Keratinocyte (primary cell): Measurements from ENCODE around the gene EIF3D. TPM values are rescaled to one million over a fixed set of nuclear protein-coding genes. Genes with fewer than 3 reads are reported as not detected.

ENCODE experiments used
- DNase-seq: peaks from one replicate; pipeline ENCODE4 v3.0.0-alpha.2; 2011; ENCODE audit warnings: low read depth, missing footprints, low spot score
- FAIRE-seq: peaks from 2 replicates; lab custom pipeline; 2011; peaks lifted over from hg19 to GRCh38; lab: Jason Lieb, UNC
- H2AFZ ChIP-seq: 2 replicates; pipeline ENCODE4 v1.6.0; 2012; ENCODE audit warnings: low read length, control low read depth, inconsistent platforms; ENCODE audit not compliant: control insufficient read depth
- H3K27ac ChIP-seq: 2 replicates; pipeline ENCODE4 v1.5.1; 2011; ENCODE audit warnings: low read length; ENCODE audit not compliant: control insufficient read depth, insufficient read depth
- H3K27me3 ChIP-seq: 3 replicates; pipeline ENCODE4 v1.6.0; 2011; ENCODE audit warnings: low read length; ENCODE audit not compliant: control insufficient read depth, insufficient read depth; ENCODE audit errors: extremely low read depth
- H3K36me3 ChIP-seq, 2 experiments: 2 replicates in 1 of 2; 3 replicates in 1 of 2; pipeline ENCODE4 v1.5.1; 2011; ENCODE audit warnings: low read length in 2 of 2, mild to moderate bottlenecking in 1 of 2; ENCODE audit not compliant: control insufficient read depth in 2 of 2, insufficient read depth in 2 of 2; ENCODE audit errors: extremely low read depth in 1 of 2
- H3K4me1 ChIP-seq: 3 replicates; pipeline ENCODE4 v1.5.1; 2011; ENCODE audit warnings: low read length; ENCODE audit not compliant: control insufficient read depth, insufficient read depth; ENCODE audit errors: extremely low read depth
- H3K4me2 ChIP-seq: 3 replicates; pipeline ENCODE4 v1.6.0; 2011; ENCODE audit warnings: low read depth, low read length; ENCODE audit not compliant: control insufficient read depth, insufficient read depth; ENCODE audit errors: extremely low read depth
- H3K4me3 ChIP-seq, 3 experiments: fragments of 200-600 bp in 1 of 3; sonication (generic) in 1 of 3; 2 replicates in 2 of 3; 3 replicates in 1 of 3; pipeline ENCODE4 v1.5.1; 2011 to 2016; ENCODE audit warnings: low read length in 3 of 3, mild to moderate bottlenecking in 3 of 3, control low read depth in 2 of 3, inconsistent platforms in 1 of 3, low read depth in 1 of 3, mixed read lengths in 1 of 3, mixed run types in 1 of 3, moderate library complexity in 1 of 3; ENCODE audit not compliant: control insufficient read depth in 2 of 3, insufficient read depth in 2 of 3; ENCODE audit errors: extremely low read depth in 1 of 3
- H3K79me2 ChIP-seq: 2 replicates; pipeline ENCODE4 v1.6.0; 2012; ENCODE audit warnings: low read length; ENCODE audit not compliant: control insufficient read depth, insufficient read depth
- H3K9ac ChIP-seq: 3 replicates; pipeline ENCODE4 v1.6.0; 2011; ENCODE audit warnings: low read length; ENCODE audit not compliant: control insufficient read depth, insufficient read depth; ENCODE audit errors: extremely low read depth
- H3K9me1 ChIP-seq: 3 replicates; pipeline ENCODE4 v1.6.0; 2011; ENCODE audit warnings: low read length; ENCODE audit not compliant: control insufficient read depth, insufficient read depth; ENCODE audit errors: extremely low read depth
- H3K9me3 ChIP-seq: 2 replicates; pipeline ENCODE4 v1.5.1; 2012; ENCODE audit warnings: low read depth, low read length; ENCODE audit not compliant: control insufficient read depth
- H4K20me1 ChIP-seq: 3 replicates; pipeline ENCODE4 v1.6.0; 2011; ENCODE audit warnings: low read length; ENCODE audit not compliant: control insufficient read depth, insufficient read depth; ENCODE audit errors: extremely low read depth
- EZH2 ChIP-seq: IDR thresholded peaks from one replicate; pipeline ENCODE4 v1.6.1; 2012; ENCODE audit warnings: inconsistent platforms, mild to moderate bottlenecking, low read length, moderate library complexity
- dilution Hi-C: fragments of 300-500 bp; cut with MboI; formaldehyde crosslinking; loops from one replicate; pipeline ENCODE4 v1.7.0; 2020; ENCODE audit warnings: low sequenced_read_pairs; ENCODE audit not compliant: extremely low pct_ligation_motif_present
- polyA plus RNA-seq, 5 experiments: library from polyadenylated mRNA; depleted of rRNA in 3 of 5; stranded (reverse) in 3 of 5; stranded (forward) in 1 of 5; unstranded in 1 of 5; fragments of >200 nt; gene quantifications; 1 replicate in 1 of 5; 2 replicates in 3 of 5; 3 replicates in 1 of 5; pipeline versions ENCODE4 v1.2.1 to v1.2.3, GENCODE V29; 2011 to 2012; ENCODE audit warnings: missing spikeins in 2 of 5, low read depth in 1 of 5, low replicate concordance in 1 of 5
- TF ChIP-seq, protein P1 (sequence below), 3 experiments: IDR thresholded peaks in 1 of 3; conservative IDR thresholded peaks in 1 of 3; optimal IDR thresholded peaks in 1 of 3; 2 replicates in 2 of 3; 3 replicates in 1 of 3; pipeline versions ENCODE3 to v1.5.1; 2011; ENCODE audit warnings: low read length in 3 of 3, mild to moderate bottlenecking in 3 of 3, moderate library complexity in 2 of 3, control low read depth in 1 of 3, inconsistent platforms in 1 of 3; ENCODE audit not compliant: insufficient read depth in 2 of 3; ENCODE audit errors: extremely low read depth in 1 of 3

The EIF3D gene
- polyA plus RNA-seq, 1 donor (not counting 4 experiments of a cell fraction or from before 2014, with no cell fraction given): 408 TPM

DNA sequence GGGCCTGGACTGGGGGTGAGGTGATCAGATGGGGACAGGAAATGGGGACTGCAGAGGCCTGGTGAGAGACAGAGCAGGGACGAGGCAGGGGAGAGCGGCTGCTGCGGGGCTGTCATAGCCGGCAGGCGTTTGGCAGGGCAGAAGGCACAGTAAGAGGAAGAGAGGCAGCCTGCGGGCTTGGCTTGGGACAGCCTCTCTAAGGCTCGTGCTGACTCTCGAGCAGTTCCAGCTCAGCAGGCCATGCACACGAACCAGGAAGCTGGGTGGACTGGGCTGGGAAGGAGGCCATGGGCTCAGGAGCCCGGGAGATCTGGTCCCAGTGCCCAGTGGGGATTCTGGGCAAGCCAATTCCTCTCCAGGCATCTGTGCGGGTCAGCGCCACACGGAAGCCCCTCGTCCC is 19.6 kb upstream of the EIF3D start:
- H3K9me1 ChIP-seq: no peaks in the 10 kb centered on the region
- TF ChIP-seq EZH2: no peak
- TF ChIP-seq, protein P1, sequence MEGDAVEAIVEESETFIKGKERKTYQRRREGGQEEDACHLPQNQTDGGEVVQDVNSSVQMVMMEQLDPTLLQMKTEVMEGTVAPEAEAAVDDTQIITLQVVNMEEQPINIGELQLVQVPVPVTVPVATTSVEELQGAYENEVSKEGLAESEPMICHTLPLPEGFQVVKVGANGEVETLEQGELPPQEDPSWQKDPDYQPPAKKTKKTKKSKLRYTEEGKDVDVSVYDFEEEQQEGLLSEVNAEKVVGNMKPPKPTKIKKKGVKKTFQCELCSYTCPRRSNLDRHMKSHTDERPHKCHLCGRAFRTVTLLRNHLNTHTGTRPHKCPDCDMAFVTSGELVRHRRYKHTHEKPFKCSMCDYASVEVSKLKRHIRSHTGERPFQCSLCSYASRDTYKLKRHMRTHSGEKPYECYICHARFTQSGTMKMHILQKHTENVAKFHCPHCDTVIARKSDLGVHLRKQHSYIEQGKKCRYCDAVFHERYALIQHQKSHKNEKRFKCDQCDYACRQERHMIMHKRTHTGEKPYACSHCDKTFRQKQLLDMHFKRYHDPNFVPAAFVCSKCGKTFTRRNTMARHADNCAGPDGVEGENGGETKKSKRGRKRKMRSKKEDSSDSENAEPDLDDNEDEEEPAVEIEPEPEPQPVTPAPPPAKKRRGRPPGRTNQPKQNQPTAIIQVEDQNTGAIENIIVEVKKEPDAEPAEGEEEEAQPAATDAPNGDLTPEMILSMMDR (optimal IDR thresholded peaks at IDR 0.05 in 1 of 3, IDR thresholded peaks at IDR 0.05 in 1 of 3, conservative IDR thresholded peaks at IDR 0.05 in 1 of 3; ENCODE audit: extremely low read depth in 1 of 3, insufficient read depth in 2 of 3, low read length in 3 of 3): no peak
- no peak overlapping the region for H3K9ac ChIP-seq

DNA sequence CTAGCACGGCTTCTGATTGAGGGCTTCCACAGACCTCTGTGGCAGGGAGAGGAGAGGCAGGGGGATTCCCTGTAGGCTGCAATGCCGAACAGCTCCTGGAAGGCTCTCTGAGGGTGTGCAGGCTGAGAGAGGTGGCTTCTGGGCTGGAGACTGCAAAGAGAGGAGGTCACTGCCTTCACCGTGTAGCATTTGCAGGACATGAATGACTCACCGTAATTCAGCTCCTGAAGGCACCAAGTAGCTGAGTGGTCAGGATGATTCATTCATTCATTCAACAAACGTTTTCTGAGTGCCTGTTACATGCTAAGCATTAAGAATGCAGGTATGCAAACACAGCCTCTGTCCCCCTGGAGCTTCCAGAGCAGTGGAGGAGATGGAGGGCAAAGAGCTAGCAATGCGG is 18.0 kb upstream of the EIF3D start:
- H4K20me1 ChIP-seq: no peaks in the 10 kb centered on the region
- peak overlapping the region; percentile 31 for H3K4me2 ChIP-seq
- peaks cover 22% of the 10 kb centered on the region for H3K4me1 ChIP-seq
- FAIRE-seq: peak; percentile 98
- peaks cover 15% of the 10 kb centered on the region for H3K27me3 ChIP-seq
- no peak overlapping the region for H3K27ac ChIP-seq
- no peaks in the 10 kb centered on the region for H3K9me3 ChIP-seq
- no peak overlapping the region for H3K9ac ChIP-seq
- no peaks in the 10 kb centered on the region for H3K36me3 ChIP-seq
- no peak for TF ChIP-seq EZH2
- TF ChIP-seq, protein P1 (optimal IDR thresholded peaks at IDR 0.05 in 1 of 3, IDR thresholded peaks at IDR 0.05 in 1 of 3, conservative IDR thresholded peaks at IDR 0.05 in 1 of 3; ENCODE audit: extremely low read depth in 1 of 3, insufficient read depth in 2 of 3, low read length in 3 of 3): no peak
- no peaks in the 10 kb centered on the region for H3K9me1 ChIP-seq
- peak; percentile 85 for DNase-seq
- no peaks in the 10 kb centered on the region for H3K79me2 ChIP-seq
- dilution Hi-C loops: no loop called here
- no peak overlapping the region for H2AFZ ChIP-seq
- H3K4me3 ChIP-seq: no peak overlapping the region

More for the DNA sequence above, 19.6 kb upstream of the EIF3D start:
- H2AFZ ChIP-seq: peak overlapping the region; percentile 48
- H3K4me2 ChIP-seq: no peak overlapping the region
- no peak overlapping the region for H3K27ac ChIP-seq
- no peak for FAIRE-seq
- H4K20me1 ChIP-seq: no peaks in the 10 kb centered on the region
- no peaks in the 10 kb centered on the region for H3K36me3 ChIP-seq
- no peaks in the 10 kb centered on the region for H3K9me3 ChIP-seq
- H3K27me3 ChIP-seq: peaks cover 15% of the 10 kb centered on the region
- dilution Hi-C loops: no loop called here
- DNase-seq: no peak
- H3K4me1 ChIP-seq: peaks cover 17% of the 10 kb centered on the region
- H3K4me3 ChIP-seq: no peak overlapping the region
- H3K79me2 ChIP-seq: no peaks in the 10 kb centered on the region
